Measurements from ENCODE around the gene COA1.

The COA1 gene

DNA sequence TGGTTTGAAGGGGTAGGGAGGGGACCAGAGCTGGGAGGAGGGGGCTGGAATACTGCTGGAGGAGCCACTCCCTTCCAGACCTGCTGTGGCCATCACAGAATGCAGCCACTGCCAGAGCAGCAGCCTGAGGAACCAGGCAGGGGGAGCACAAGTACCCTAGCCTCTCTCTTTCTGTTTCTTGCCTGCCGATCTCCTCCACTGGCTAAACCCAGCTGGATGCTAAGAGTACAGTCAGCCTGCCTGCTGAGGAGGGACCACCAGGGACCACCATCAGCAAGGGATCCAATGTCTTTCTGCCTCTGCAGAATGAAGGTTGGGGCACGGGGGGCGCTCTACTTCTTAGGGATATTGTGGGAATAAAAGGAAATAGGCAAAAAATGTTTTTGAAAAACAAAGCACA, 33.9 kb upstream of the COA1 start:
- TF ChIP-seq, protein P1, sequence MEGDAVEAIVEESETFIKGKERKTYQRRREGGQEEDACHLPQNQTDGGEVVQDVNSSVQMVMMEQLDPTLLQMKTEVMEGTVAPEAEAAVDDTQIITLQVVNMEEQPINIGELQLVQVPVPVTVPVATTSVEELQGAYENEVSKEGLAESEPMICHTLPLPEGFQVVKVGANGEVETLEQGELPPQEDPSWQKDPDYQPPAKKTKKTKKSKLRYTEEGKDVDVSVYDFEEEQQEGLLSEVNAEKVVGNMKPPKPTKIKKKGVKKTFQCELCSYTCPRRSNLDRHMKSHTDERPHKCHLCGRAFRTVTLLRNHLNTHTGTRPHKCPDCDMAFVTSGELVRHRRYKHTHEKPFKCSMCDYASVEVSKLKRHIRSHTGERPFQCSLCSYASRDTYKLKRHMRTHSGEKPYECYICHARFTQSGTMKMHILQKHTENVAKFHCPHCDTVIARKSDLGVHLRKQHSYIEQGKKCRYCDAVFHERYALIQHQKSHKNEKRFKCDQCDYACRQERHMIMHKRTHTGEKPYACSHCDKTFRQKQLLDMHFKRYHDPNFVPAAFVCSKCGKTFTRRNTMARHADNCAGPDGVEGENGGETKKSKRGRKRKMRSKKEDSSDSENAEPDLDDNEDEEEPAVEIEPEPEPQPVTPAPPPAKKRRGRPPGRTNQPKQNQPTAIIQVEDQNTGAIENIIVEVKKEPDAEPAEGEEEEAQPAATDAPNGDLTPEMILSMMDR (IDR thresholded peaks at IDR 0.05; ENCODE audit: borderline replicate concordance, insufficient read depth, low read depth, low read length): no peak
- no peak overlapping the region for H3K4me3 ChIP-seq (ENCODE audit: low read depth, low read length)

DNA sequence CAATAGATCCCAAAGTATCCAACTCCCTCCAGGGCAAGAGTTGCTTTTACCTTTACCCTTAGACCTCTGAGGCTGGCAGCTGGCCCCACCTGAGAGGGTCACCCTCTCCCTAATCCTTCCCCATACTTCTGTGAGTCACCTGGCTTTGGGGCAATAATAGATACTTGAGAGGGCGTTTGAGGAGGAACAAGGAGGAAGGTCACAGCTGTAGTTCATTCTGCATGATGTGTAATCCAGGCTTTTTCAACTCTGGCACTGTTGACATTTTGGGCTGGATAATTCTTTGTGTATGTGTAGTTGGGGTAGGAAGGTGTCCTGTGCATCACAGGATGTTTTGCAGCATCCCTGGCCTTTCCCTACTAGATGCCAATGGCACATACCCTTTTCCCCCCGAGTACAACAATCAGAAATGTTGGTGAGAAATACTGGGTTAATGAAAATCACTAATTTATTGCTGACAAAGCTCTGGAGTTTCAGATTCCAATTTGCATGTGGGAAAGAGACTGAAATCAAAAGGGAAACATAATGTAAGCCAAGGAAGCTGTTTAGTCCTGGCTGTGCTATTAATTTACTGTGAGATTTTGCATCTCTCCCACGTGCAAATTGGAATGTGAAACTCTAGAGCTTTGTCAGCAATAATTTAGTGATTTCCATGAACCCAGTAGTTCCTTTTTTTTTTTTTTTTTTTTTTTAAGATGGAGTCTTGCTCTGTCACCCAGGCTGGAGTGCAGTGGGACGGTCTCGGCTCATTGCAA, 32.8 kb upstream of the COA1 start:
- H3K4me3 ChIP-seq (ENCODE audit: low read depth, low read length): no peak overlapping the region
- TF ChIP-seq, protein P1 (IDR thresholded peaks at IDR 0.05; ENCODE audit: borderline replicate concordance, insufficient read depth, low read depth, low read length): no peak

GRCh38 chr7:43761382-43761781, 32.1 kb upstream of the COA1 start:
- TF ChIP-seq, protein P1 (IDR thresholded peaks at IDR 0.05; ENCODE audit: borderline replicate concordance, insufficient read depth, low read depth, low read length): no peak
- no peak overlapping the region for H3K4me3 ChIP-seq (ENCODE audit: low read depth, low read length)

DNA sequence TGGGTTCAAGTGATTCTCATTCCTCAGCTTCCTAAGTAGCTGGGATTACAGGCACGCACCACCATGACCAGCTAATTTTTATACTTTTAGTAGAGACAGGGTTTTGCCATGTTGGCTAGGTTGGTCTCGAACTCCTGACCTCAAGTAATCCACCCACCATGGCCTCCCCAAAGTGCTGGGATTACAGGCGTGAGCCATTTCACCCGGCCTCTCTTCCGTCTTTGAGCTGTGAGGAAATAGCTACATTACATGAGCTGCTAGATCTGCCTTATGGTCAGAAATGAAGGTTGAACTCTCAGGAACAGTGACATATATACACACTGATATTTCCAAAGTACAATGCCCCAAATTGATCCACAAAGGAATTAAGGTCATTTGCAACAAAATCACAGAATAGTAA, 31.5 kb upstream of the COA1 start:
- no peak overlapping the region for H3K4me3 ChIP-seq (ENCODE audit: low read depth, low read length)
- TF ChIP-seq, protein P1 (IDR thresholded peaks at IDR 0.05; ENCODE audit: borderline replicate concordance, insufficient read depth, low read depth, low read length): no peak

- H3K4me3 ChIP-seq (ENCODE audit: low read depth, low read length): peak overlapping the region; percentile 81
- TF ChIP-seq, protein P1 (IDR thresholded peaks at IDR 0.05; ENCODE audit: borderline replicate concordance, insufficient read depth, low read depth, low read length): no peak
Measured at GRCh38 chr7:43758822-43759683, 29.7 kb upstream of the COA1 start.

DNA sequence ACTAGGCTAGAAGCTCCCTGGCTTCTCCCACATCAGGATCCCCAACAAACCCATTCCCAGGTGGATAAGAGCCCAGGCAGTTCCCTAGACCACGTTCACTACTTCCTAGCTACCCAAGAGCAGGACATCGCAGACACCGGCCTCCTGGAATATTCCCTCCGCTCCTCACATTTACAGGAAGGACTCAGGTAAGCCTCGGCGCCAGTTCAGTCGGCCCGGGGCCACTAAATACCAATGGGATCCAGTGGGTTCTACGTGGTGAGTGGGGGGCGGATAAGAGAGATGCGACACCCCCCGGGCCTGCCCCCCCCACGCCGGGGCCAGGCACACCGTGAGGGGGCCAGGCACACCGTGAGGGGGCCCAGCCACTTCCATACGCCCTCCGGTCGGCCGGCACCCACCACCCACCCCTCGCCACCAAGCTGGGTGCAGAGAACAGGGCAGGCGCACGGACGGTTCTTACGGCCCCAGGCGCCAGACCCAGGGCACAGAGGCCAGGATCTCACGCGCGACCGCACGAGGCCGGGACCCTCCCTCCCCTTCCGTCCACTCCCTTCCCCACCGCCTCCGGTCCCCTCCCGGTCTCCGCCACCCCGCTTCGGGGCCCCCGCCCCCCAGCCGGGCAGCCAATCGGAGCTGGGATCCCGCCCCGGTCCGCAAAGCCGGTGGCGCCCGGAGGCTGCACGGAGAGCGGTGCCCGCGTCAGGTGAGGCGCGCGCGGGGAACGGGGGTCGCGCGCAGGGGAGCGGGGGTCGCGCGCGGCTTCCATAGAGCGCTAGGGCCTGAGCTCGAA, 28.9 kb upstream of the COA1 start, which contains the start of gene BLVRA:
TSS of gene BLVRA (plus strand) at position 652 of the 793 bp plus-strand sequence. CDS start 12,479 bp downstream, outside the sequence.
- TF ChIP-seq, protein P1 (IDR thresholded peaks at IDR 0.05; ENCODE audit: borderline replicate concordance, insufficient read depth, low read depth, low read length): no peak
- peak within 1 kb of the TSS; percentile 81 for H3K4me3 ChIP-seq (ENCODE audit: low read depth, low read length)
